Tibial artery (tissue), 4 donors: ENCODE results near the gene CA10.

Experiments used
- DNase-seq, 2 donors: peaks; one replicate each; pipeline ENCODE4 v3.0.0-alpha.2; 2019
- H3K27ac ChIP-seq, 2 donors: fragments of 200-600 bp; sonication (generic) in 1 of 2; 1 replicate in 1 of 2; 2 replicates in 1 of 2; pipeline ENCODE4 v1.5.1; 2018 to 2019; ENCODE audit warnings: mild to moderate bottlenecking in 1 of 2
- H3K27me3 ChIP-seq, 2 donors: fragments of 200-600 bp; sonication (generic) in 1 of 2; one replicate each; pipeline versions ENCODE4 v1.5.1 to v1.6.0; 2016 to 2019
- H3K36me3 ChIP-seq, 3 donors: fragments of 200-600 bp; sonication (generic) in 2 of 3; one replicate each; pipeline ENCODE4 v1.5.1; 2016 to 2019; ENCODE audit warnings: mild to moderate bottlenecking in 2 of 3
- H3K4me1 ChIP-seq, 4 donors: fragments of 200-600 bp; sonication (generic) in 2 of 4; 1 replicate in 3 of 4; 2 replicates in 1 of 4; pipeline ENCODE4 v1.5.1; 2016 to 2019
- H3K4me3 ChIP-seq, 2 donors: fragments of 200-600 bp; sonication (generic) in 1 of 2; 1 replicate in 1 of 2; 2 replicates in 1 of 2; pipeline ENCODE4 v1.5.1; 2018 to 2019; ENCODE audit warnings: mild to moderate bottlenecking in 2 of 2
- H3K9me3 ChIP-seq, 3 donors: fragments of 200-600 bp; sonication (generic) in 1 of 3; one replicate each; pipeline ENCODE4 v1.5.1; 2016 to 2019
- intact Hi-C: fragments of 100-400 bp; cut with DNase I; formaldehyde crosslinking; loops from one replicate; pipeline ENCODE4 v1.15.0; 2023; ENCODE audit warnings: low total_unique reads
- TF ChIP-seq, protein P1 (sequence below), 2 experiments: fragments of 200-600 bp in 1 of 2; fragments of 450-650 bp in 1 of 2; IDR thresholded peaks; one replicate each; pipeline ENCODE4 v1.5.1; 2017 to 2019; ENCODE audit warnings: antibody characterized with exemption in 2 of 2, mild to moderate bottlenecking in 1 of 2, moderate library complexity in 1 of 2

The CA10 gene

DNA sequence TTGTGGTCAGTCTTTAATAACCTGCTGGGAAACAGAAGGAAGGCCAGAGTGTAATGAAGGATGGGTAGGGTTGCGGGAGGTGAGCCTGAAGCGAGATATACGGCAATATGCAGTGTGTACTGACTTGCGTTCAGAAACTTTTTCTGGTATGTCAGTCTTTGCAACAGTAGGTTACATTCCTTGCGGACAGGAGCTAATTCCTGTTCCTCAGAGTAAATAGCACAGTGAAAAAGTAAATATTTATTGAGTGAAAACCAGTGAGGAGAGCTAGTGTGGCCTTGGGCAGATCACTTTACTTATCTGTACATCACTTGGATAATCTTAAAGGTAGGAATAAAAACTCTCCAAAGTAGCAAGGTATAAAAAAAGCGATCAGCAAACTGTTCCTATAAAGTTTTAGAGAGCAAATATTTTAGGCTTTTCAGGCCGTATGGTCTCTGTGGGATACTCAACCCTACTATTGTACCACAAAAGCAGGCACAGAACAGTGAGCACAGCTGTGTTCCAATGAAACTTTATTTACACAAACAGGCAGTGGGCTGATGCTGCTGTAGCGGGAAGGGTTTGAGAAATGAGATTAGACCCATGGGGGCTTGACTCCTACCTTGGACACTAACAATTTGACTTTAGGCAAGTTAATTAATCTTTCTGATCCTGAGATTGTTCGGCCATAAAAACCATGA is 550.1 kb downstream of the CA10 start:
- Histone ChIP-seq H3K27me3 (no peaks in the 10 kb centered on the region), H3K4me1 (no peaks in the 10 kb centered on the region), H3K27ac (no peak overlapping the region), H3K4me3 (no peak overlapping the region), H3K36me3 (no peaks in the 10 kb centered on the region), H3K9me3 (no peaks in the 10 kb centered on the region)
- TF ChIP-seq, protein P1, sequence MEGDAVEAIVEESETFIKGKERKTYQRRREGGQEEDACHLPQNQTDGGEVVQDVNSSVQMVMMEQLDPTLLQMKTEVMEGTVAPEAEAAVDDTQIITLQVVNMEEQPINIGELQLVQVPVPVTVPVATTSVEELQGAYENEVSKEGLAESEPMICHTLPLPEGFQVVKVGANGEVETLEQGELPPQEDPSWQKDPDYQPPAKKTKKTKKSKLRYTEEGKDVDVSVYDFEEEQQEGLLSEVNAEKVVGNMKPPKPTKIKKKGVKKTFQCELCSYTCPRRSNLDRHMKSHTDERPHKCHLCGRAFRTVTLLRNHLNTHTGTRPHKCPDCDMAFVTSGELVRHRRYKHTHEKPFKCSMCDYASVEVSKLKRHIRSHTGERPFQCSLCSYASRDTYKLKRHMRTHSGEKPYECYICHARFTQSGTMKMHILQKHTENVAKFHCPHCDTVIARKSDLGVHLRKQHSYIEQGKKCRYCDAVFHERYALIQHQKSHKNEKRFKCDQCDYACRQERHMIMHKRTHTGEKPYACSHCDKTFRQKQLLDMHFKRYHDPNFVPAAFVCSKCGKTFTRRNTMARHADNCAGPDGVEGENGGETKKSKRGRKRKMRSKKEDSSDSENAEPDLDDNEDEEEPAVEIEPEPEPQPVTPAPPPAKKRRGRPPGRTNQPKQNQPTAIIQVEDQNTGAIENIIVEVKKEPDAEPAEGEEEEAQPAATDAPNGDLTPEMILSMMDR (IDR thresholded peaks at IDR 0.05): no peak
- intact Hi-C loops: no loop called here
- no peak for DNase-seq

DNA sequence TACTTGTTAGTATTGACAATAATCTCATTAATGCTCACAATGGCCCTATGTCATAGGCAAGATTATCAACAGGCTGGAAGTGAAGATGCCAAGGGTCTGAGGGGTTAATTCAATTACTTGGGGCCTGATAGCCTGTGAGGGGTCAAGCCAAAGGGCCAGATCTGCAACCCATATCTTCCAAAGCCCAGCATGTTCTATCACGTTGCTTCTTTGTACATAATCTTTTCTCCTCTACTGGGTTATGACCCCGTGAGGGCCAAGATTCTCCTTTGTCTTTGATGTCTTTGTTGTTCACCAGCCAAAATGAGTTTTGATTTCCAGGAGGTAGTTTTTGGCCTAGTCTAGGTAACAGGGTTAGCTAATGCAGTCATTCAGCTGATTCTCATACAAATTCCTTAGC is 551.0 kb downstream of the CA10 start:
- Histone ChIP-seq H3K4me3 (no peak overlapping the region), H3K36me3 (no peaks in the 10 kb centered on the region), H3K27ac (no peak overlapping the region), H3K27me3 (no peaks in the 10 kb centered on the region), H3K4me1 (no peaks in the 10 kb centered on the region), H3K9me3 (no peaks in the 10 kb centered on the region)
- TF ChIP-seq, protein P1 (IDR thresholded peaks at IDR 0.05): no peak
- DNase-seq: no peak
- intact Hi-C loops: no loop called here

DNA sequence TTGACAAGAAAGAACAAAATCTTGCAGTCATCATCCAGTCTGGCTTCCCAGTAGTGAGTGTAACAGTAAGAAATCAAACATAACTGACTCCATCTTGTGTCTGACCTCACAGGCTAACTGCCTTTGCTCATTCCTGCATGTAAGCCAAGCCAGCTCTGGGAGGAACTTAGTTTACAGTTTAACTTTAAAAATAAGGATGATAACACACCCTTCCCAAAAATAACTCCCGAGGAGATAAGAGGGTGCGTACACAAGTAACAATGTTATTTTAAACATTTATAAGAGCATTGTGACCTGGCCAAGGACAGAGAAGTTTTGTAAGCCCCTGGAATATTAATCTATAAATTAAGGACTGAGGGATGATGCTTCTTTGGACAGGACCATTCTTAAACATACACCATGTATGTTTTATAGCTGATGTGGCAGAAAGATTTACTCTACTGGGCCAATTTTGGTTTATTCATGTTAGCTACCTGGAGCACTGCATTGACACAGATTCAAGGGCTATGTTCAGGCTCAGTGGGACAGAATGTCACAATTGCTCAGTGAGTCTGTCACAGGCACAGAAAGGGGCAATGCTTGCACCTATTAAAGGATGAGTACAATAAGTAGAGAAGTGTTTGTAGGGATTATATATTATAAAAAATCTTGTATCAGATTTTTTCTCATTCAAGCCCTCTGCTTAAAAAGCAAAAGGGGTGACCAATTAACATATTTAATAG is 554.1 kb downstream of the CA10 start:
- intact Hi-C loops: no loop called here
- no peaks in the 10 kb centered on the region for H3K27me3 ChIP-seq
- no peak overlapping the region for H3K4me3 ChIP-seq
- no peak for DNase-seq
- no peaks in the 10 kb centered on the region for H3K4me1 ChIP-seq
- TF ChIP-seq, protein P1 (IDR thresholded peaks at IDR 0.05): no peak
- no peak overlapping the region for H3K27ac ChIP-seq
- H3K36me3 ChIP-seq: no peaks in the 10 kb centered on the region
- no peaks in the 10 kb centered on the region for H3K9me3 ChIP-seq

DNA sequence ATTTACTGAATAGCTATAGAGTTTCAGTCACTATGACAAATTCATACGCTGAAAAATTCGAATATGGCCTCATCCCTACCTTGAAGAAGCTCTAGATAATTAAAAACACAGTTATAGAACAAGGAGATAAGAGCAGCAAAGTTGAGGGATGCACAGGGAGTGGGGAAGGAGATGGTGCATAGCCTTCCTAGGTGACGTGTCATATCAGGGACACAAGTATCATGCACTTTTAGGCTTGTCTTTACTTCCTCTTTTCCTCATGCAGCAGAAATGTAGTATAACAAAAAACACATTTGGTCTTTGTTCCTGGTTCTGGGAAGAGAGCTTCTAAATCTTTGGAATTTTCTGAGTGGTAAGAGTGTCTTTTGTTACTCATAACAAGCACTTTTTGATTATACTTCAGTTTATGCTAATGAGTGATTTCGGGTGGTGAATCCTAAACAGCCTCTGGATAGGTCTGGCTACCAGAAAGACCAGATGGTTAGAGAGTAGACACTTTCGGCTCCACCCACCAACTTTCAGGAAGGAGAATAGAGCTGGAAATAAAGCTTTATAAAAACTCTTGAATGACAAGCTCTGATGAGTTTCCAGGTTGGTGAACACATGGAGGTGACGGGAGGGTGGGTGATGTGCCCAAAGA is 556.8 kb downstream of the CA10 start:
- intact Hi-C loops: no loop called here
- H3K4me3 ChIP-seq: no peak overlapping the region
- H3K27me3 ChIP-seq: no peaks in the 10 kb centered on the region
- H3K4me1 ChIP-seq: no peaks in the 10 kb centered on the region
- no peaks in the 10 kb centered on the region for H3K36me3 ChIP-seq
- no peak overlapping the region for H3K27ac ChIP-seq
- DNase-seq: no peak
- no peaks in the 10 kb centered on the region for H3K9me3 ChIP-seq
- TF ChIP-seq, protein P1 (IDR thresholded peaks at IDR 0.05): no peak

DNA sequence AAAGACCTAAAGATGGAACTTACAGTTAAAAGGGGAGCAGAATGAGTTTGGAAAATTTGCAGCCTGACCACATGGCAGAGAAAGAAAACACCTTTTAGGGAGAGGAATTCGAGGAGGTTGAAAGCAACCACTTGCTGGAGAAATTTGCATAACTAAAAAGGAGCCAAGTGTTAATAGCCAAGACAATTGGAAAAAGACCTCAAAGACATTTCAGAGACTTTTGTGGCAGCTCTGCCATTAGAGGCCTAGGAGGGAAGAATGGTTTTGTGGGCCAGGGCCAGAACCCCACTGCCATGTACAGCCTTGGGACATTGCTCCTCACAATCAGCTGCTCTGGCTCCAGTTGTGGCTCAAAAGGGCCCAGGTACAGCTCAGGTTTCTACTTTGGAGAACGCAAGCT is 559.7 kb downstream of the CA10 start:
- Histone ChIP-seq H3K36me3 (no peaks in the 10 kb centered on the region), H3K27ac (no peak overlapping the region), H3K4me3 (no peak overlapping the region), H3K4me1 (no peaks in the 10 kb centered on the region), H3K9me3 (no peaks in the 10 kb centered on the region), H3K27me3 (no peaks in the 10 kb centered on the region)
- intact Hi-C loops: no loop called here
- no peak for DNase-seq
- TF ChIP-seq, protein P1 (IDR thresholded peaks at IDR 0.05): no peak
